SKM-1 treated with dmso at 0.1 percent for 144 hours (cell line): ENCODE data around the gene LRRD1.
"Not testable (repeated sequence)": the region's sequence is repeated elsewhere in the genome, so short reads cannot be mapped to it uniquely, and the experiment has no call there.

Experiments used
- DNase-seq: peaks from one replicate; lab custom pipeline; 2025; ENCODE audit not compliant: unreplicated experiment; lab: John Stamatoyannopoulos, UW

The LRRD1 gene

GRCh38 chr7:92142791-92143190 lies 36.2 kb downstream of the LRRD1 start:
- DNase-seq = not testable (repeated sequence)

- no peak for DNase-seq
These were observed 37.8 kb downstream of the LRRD1 start for GRCh38 chr7:92141161-92141560.

DNA sequence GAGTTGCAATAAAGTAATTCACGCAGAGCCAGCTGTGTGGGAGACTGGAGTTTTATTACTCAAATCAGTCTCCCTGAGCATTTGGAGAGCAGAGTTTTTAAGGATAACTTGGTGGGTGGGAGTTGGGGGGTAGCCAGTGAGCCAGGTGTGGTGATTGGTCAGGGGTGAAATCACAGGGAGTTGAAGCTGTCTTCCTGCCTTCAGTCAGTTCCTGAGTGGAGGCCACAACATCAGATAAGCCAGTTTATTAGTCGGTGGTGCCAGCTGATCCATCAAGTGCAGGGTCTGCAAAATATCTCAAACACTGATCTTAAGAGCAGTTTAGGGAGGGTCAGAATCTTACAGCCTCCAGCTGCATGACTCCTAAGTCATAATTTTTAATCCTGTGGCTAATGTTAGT lies 41.4 kb downstream of the LRRD1 start:
- no peak for DNase-seq

DNA sequence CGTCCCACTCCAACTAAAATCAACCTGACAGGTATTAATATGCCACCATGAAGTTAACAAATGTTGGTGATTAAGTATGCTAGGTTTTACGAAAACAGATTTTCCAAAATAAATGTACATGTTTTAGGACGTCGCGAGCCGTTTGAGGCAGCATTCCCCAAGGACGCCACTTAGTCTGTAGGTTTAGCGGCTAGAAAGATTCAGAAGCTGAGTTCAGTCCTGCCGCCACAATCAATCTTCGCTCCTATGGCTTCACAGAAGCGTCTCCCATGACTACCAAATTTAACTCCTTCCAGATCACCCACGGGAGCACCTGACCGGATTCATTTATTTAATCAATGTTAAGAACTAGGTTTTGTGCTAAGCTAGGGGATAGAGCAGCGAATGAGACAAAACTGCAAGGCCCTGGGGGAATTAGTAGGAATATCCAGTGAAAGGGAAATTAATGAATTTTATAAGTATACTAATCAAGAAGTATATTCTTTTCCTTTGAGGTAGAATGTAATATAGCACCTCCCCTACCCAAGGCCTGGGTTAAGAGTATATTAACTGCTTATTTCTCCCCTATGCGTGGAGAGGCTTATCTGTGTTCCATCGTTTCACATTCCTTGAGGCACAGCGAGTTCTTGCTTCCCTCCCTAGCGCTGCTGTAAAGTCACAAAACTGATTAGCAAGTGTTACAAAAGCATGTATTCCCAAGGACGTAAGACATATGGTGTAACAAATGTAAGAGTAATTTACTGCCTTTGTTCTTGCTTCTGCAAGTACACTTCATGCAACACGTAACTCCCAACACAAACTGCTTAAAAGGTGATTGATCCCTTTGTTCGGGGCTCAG lies 43.7 kb downstream of the LRRD1 start:
- DNase-seq = no peak

DNA sequence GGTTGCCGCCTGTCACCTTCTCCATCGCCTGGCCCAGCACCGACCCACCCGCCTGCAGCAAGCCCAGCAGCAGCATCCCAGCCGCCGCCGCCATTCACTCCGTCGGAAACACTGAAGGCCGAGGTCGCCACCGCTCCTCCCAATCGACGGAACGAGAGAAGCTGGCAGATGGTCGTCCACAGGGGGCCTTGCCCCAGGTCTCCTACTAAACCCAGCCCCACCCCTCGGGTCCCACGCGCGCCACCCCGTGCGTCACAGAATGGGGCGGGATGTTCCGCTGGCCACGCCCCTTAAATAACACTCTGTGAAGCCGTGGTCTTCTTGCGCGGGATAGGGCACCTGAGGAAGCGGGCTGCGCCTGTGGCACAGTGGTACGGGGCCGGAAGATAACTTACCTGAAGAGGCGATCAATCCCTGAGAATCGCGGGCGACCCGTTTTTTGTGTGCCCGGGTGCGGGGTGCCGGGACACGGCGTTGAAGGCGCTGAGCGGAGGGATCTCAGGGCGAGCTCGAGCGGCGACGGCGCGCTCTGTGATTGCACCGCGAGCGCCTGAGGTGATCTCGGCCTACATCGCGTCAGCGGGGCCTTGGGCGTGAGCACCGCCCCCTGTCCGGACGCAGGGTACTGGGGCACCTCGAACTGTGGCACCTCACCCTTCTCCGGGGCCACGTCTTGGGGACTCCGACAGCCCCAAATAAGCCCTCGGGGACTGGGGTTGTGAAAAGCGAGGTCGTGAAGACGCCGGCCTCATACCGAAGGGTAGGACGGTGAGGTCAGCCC lies 44.5 kb downstream of the LRRD1 start, which contains the start of gene CYP51A1:
CYP51A1 (minus strand) TSS at position 207 of the 781 bp plus-strand sequence; CDS start at position 94, 113 bp downstream.
- peak; percentile 84 for DNase-seq

GRCh38 chr7:92133737-92134270 lies 45.1 kb downstream of the LRRD1 start:
- peak; percentile 54 for DNase-seq

GRCh38 chr7:92133133-92133736 lies 45.7 kb downstream of the LRRD1 start:
- peak; percentile 71 for DNase-seq

DNA sequence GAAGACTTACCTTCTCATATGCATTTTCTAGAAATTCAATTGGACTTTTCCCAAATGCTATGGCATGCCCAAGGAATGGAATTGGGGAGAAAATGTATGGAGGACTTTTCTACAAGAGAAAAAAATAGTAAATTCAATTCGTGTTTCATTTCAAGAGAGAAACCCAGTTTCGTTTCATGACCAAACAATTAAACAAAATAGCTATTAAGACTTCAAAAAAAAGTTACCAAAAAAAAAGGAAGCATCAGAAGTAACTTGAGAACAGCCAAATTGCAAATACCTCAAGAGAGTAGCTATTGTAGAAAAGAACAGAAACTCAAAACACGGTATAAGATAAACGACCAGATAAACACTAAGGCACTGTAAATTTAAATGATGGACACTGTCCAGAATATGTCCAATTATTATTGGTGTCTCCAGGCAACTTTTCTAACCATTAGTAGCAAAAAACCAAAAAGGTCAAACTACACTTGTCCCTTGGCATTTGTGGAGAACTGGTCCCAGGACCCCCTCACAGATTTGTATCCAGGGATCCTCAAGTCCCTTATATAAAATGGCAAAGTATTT lies 47.1 kb downstream of the LRRD1 start:
- no peak for DNase-seq

- no peak for DNase-seq
These were observed 47.8 kb downstream of the LRRD1 start for GRCh38 chr7:92131093-92131492.

DNA sequence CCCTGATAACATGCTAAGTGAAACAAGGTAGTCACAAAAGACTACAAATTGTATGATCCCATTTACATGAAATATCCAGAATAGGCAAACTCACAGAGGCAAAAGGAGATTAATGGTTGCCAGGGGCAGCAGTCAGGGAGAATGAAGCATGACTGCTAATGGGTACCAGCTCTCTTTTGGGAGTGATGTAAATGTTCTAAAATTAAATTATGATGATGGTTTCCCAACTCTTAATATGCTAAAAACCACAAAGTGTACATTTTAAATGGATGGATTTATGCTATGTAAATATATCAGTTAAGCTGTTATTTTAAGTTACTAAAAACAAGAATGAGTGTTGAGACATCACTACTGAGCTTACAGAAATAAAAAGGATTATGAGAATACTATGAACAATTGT lies 57.3 kb downstream of the LRRD1 start:
- no peak for DNase-seq

GRCh38 chr7:92119213-92119759 lies 59.7 kb downstream of the LRRD1 start:
- DNase-seq = no peak

DNA sequence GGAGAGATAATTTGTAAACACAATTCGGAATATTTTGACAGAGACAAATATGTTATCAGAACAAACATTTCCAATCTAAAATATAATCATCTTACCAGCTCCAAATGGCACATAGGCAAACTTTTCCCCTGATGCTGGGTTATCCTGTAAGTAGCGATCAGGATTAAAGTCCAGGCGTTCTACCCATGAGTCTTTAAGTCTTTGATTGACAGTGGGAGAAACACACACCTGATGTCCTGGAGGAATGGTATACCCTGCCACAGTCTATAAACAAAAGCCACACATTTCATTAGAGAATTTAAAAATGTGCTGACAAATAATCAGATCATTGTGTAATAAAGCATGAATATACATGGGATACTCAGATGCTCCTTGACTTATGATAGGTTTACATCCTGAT lies 62.0 kb downstream of the LRRD1 start:
- DNase-seq = no peak

DNA sequence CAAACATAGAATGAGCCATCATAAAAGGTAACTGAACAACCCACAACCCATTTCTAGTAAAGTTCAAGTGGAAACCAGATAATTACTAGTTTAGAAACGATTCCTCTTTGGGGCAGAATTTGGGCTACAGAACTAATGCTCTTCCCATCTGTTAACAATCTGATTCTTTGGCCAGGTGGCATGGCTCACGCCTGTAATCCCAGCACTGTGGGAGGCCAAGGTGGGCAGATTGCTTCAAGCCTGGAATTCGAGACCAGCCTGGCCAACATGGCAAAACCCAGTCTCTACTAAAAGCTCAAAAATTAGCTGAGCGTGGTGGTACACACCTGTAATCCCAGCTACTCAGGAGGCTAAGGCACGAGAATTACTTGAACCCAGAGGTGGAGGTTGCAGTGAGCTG lies 63.1 kb downstream of the LRRD1 start:
- DNase-seq = no peak

GRCh38 chr7:92110857-92111256 lies 68.1 kb downstream of the LRRD1 start:
- DNase-seq = no peak

DNA sequence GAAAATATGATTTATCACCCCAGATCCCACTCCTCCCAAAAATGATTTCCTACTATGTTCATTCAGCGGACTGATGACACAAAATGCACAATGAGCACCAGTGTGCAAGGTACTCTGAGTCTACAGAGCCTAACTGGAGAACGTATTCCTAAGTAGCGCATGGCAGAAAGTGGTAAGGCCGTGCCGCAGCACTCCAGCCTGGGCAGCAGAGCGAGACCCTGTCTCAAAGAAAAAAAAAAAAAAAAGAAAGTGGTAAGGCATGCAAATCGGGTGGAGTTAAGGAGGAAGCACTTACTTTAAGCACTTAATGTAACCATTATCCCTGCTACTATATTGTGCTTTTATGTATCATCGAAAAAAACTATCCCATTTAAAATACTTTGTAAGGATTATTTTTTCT lies 70.1 kb downstream of the LRRD1 start:
- DNase-seq = no peak

DNA sequence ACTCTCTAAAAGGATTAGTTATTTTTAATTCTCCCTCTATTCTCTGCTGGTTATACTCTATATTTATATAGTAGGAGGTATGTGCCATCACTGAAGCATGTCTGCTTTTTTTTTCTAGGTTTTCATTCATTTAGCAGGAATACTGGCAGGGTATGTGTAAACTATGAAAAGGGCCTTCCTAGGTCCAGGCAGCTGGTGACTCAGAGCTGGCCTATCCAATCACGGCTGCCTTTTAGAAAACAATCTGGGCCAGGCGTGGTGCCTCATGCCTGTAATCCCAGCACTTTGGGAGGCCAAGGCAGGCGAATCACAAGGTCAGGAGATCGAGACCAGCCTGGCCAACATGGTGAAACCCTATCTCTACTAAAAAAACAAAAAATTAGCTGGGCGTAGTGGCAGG lies 76.1 kb downstream of the LRRD1 start:
- DNase-seq = not testable (repeated sequence)

GRCh38 chr7:92100534-92100933 lies 78.4 kb downstream of the LRRD1 start:
- no peak for DNase-seq

- no peak for DNase-seq
These were observed 83.6 kb downstream of the LRRD1 start for GRCh38 chr7:92095380-92095779.
